HEK293 (cell line): Measurements from ENCODE around the gene TPBGL.

Source experiments
- ATF2 ChIP-seq: fragments of 450-650 bp; formaldehyde crosslinking; IDR thresholded peaks from 2 replicates; pipeline ENCODE4 v1.5.1; 2016; ENCODE audit warnings: missing biosample characterization, missing genetic modification characterization, low read depth
- CTCF ChIP-seq: fragments of 450-650 bp; formaldehyde crosslinking; IDR thresholded peaks from 2 replicates; pipeline ENCODE4 v1.5.1; 2016; ENCODE audit warnings: missing biosample characterization, missing genetic modification characterization
- IKZF3 ChIP-seq: fragments of 450-650 bp; IDR thresholded peaks from 2 replicates; pipeline ENCODE4 v1.5.0; 2018; ENCODE audit warnings: missing biosample characterization, mild to moderate bottlenecking, missing genetic modification characterization, moderate library complexity
- PRDM4 ChIP-seq: fragments of 450-650 bp; formaldehyde crosslinking; IDR thresholded peaks from 2 replicates; pipeline ENCODE4 v1.5.1; 2017; ENCODE audit warnings: missing biosample characterization, missing genetic modification characterization
- ZFHX2 ChIP-seq: fragments of 450-650 bp; formaldehyde crosslinking; conservative IDR thresholded peaks from 2 replicates; pipeline ENCODE4 v1.5.1; 2016; ENCODE audit warnings: missing biosample characterization, missing genetic modification characterization
- ZNF19 ChIP-seq: fragments of 450-650 bp; formaldehyde crosslinking; IDR thresholded peaks from 2 replicates; pipeline ENCODE4; 2016; ENCODE audit warnings: missing biosample characterization, missing genetic modification characterization, low read depth
- ZNF302 ChIP-seq: fragments of 450-650 bp; formaldehyde crosslinking; IDR thresholded peaks from 2 replicates; pipeline ENCODE4 v1.5.1; 2016; ENCODE audit warnings: missing biosample characterization, missing genetic modification characterization, low read depth
- ZNF398 ChIP-seq: fragments of 450-650 bp; formaldehyde crosslinking; IDR thresholded peaks from 2 replicates; pipeline ENCODE4 v1.5.1; 2017; ENCODE audit warnings: missing biosample characterization, missing genetic modification characterization
- ZNF426 ChIP-seq: fragments of 450-650 bp; formaldehyde crosslinking; IDR thresholded peaks from 2 replicates; pipeline ENCODE4 v1.5.1; 2017; ENCODE audit warnings: missing biosample characterization, missing genetic modification characterization, mild to moderate bottlenecking, inconsistent platforms, moderate library complexity
- ZNF488 ChIP-seq: fragments of 450-650 bp; formaldehyde crosslinking; IDR thresholded peaks from 2 replicates; pipeline ENCODE4 v1.5.1; 2016; ENCODE audit warnings: missing biosample characterization, missing genetic modification characterization
- ZNF660 ChIP-seq: fragments of 450-650 bp; IDR thresholded peaks from 2 replicates; pipeline ENCODE4 v1.5.1; 2018; ENCODE audit warnings: missing biosample characterization, mild to moderate bottlenecking, missing genetic modification characterization
- ZNF76 ChIP-seq: fragments of 450-650 bp; formaldehyde crosslinking; IDR thresholded peaks from 2 replicates; pipeline ENCODE4; 2016; ENCODE audit warnings: low read depth, missing biosample characterization, missing genetic modification characterization, borderline replicate concordance

- TF ChIP-seq PRDM4 (tag by site-specific recombination): no peak
- TF ChIP-seq ZNF426 (tag by site-specific recombination): no peak
- TF ChIP-seq ZNF488 (tag by site-specific recombination): no peak
- no peak for TF ChIP-seq CTCF (tag by site-specific recombination)
- no peak for TF ChIP-seq ATF2 (tag by site-specific recombination)
- TF ChIP-seq ZNF19 (tag by site-specific recombination): no peak
- no peak for TF ChIP-seq ZNF398 (tag by site-specific recombination)
- TF ChIP-seq ZFHX2 (tag by site-specific recombination): no peak
- TF ChIP-seq ZNF302: no peak
- no peak for TF ChIP-seq IKZF3
- no peak for TF ChIP-seq ZNF660 (tag by site-specific recombination)
- TF ChIP-seq ZNF76 (tag by site-specific recombination): no peak
Measured at GRCh38 chr11:75277991-75278790, 37.6 kb downstream of the TPBGL start.
